Upper lobe of left lung (tissue), 6 donors: ENCODE data around the gene MAP3K10. TPM values are rescaled to one million over a fixed set of nuclear protein-coding genes. Genes with fewer than 3 reads are reported as not detected.

Experiments used
- ATAC-seq, 2 donors: fragments of 200-7000 bp; cut with Tn5 transposase; one replicate each; pipeline ENCODE4 v1.9.1; 2022; ENCODE audit warnings: mild to moderate bottlenecking in 2 of 2, moderate library complexity in 2 of 2; ENCODE audit not compliant: low FRiP score in 2 of 2
- DNase-seq, 2 donors: peaks; one replicate each; pipeline ENCODE4 v3.0.0-alpha.2; 2019 to 2020
- H3K27ac ChIP-seq, 4 donors: fragments of 200-600 bp; sonication (generic); one replicate each; pipeline ENCODE4 v1.5.1; 2016 to 2019
- H3K27me3 ChIP-seq, 4 donors: fragments of 200-600 bp; sonication (generic); one replicate each; pipeline ENCODE4 v1.5.1; 2017 to 2019
- H3K36me3 ChIP-seq, 4 donors: fragments of 200-600 bp; sonication (generic); one replicate each; pipeline ENCODE4 v1.5.1; 2016 to 2019
- H3K4me1 ChIP-seq, 4 donors: fragments of 200-600 bp; sonication (generic); one replicate each; pipeline ENCODE4 v1.5.1; 2018 to 2019
- H3K4me3 ChIP-seq, 4 donors: fragments of 200-600 bp; sonication (generic); one replicate each; pipeline ENCODE4 v1.5.1; 2017 to 2019; ENCODE audit warnings: mild to moderate bottlenecking in 2 of 4, moderate library complexity in 1 of 4
- H3K9me3 ChIP-seq, 4 donors: fragments of 200-600 bp; sonication (generic); one replicate each; pipeline ENCODE4 v1.5.1; 2018 to 2019
- CTCF ChIP-seq, 6 experiments: fragments of 450-650 bp in 4 of 6; fragments of 200-600 bp in 2 of 6; sonication (generic) in 2 of 6; IDR thresholded peaks; one replicate each; pipeline ENCODE4 v1.5.1; 2016 to 2019; ENCODE audit warnings: antibody characterized with exemption in 6 of 6
- EP300 ChIP-seq, 4 donors: sonication (generic); formaldehyde crosslinking; IDR thresholded peaks; one replicate each; pipeline ENCODE4 v1.5.1; 2017; ENCODE audit warnings: antibody characterized with exemption in 4 of 4, control low read depth in 2 of 4
- POLR2A ChIP-seq, 4 donors: fragments of 450-650 bp; IDR thresholded peaks; one replicate each; pipeline ENCODE4 v1.5.1; 2016 to 2017; ENCODE audit warnings: antibody characterized with exemption in 4 of 4, mild to moderate bottlenecking in 2 of 4
- POLR2AphosphoS5 ChIP-seq, 2 donors: sonication (generic); formaldehyde crosslinking; IDR thresholded peaks; one replicate each; pipeline ENCODE4 v1.5.1; 2017; ENCODE audit warnings: antibody characterized with exemption in 2 of 2
- WGBS, 2 donors: methylation state at CpG; one replicate each; pipeline ENCODE4 v1.1.5; 2017 to 2018; 5-methylcytosine and 5-hydroxymethylcytosine counted together
- total RNA-seq, 6 donors: library from RNA; depleted of rRNA in 4 of 6; stranded (reverse); fragments of >200 nt in 4 of 6; gene quantifications; one replicate each; pipeline versions ENCODE4 v1.1.0 to v1.2.1, GENCODE V29; 2016 to 2021
- donor health status: DM: no; HTN: no; CAD: no; lungs with moderate emphysema.
- donor health status: DM: no; HTN: yes; CAD: no; lungs with severe emphysema.

Gene MAP3K10
- total RNA-seq, 6 donors from 2014 or later = 9.0 to 56.6 (median 18.4) TPM

DNA sequence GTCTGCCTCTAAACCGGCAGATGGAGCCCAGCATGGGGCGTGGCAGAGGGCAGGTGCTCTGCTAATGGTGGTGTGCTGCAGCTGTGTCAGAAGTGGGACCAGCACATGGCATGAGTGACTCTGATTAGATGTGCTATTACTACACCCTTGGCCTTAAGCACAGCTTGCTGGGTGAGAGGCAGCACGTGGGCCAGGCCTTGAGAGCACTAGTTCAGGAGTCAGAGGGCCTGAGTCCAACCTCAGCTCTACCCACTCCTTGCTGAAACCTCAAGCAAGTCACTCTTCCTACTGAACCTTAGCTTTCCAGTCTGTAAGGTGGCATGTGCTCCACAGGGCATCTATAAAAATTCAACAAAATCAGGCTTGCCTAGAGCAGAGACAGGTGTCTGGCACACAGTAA, 71.2 kb downstream of the MAP3K10 start:
- H3K4me3 ChIP-seq = no peak overlapping the region
- ATAC-seq = no peak
- TF ChIP-seq POLR2A (IDR thresholded peaks at IDR 0.05) = no peak
- no peak for TF ChIP-seq POLR2AphosphoS5 (IDR thresholded peaks at IDR 0.05)
- TF ChIP-seq CTCF (IDR thresholded peaks at IDR 0.05) = no peak
- no peak for TF ChIP-seq EP300 (IDR thresholded peaks at IDR 0.05)
- H3K27me3 ChIP-seq = no peaks in the 10 kb centered on the region
- no peaks in the 10 kb centered on the region for H3K9me3 ChIP-seq
- H3K36me3 ChIP-seq = peaks cover 7 to 29% (median 19%) of the 10 kb centered on the region in 4 donors
- 96 to 100% methylated on average over 2 to 3 of the region's 3 CpGs for WGBS, 2 donors
- peaks cover 8 to 26% (median 13%) of the 10 kb centered on the region in 4 donors for H3K4me1 ChIP-seq
- H3K27ac ChIP-seq = no peak overlapping the region
- no peak for DNase-seq

- Histone ChIP-seq H3K4me1 (peaks cover 10 to 26% (median 16%) of the 10 kb centered on the region in 4 donors), H3K9me3 (no peaks in the 10 kb centered on the region), H3K4me3 (no peak overlapping the region), H3K36me3 (peaks cover 7 to 35% (median 19%) of the 10 kb centered on the region in 4 donors), H3K27me3 (no peaks in the 10 kb centered on the region), H3K27ac (no peak overlapping the region)
- ATAC-seq (no peak), DNase-seq (no peak)
- TF ChIP-seq POLR2AphosphoS5 (IDR thresholded peaks at IDR 0.05) (no peak), CTCF (IDR thresholded peaks at IDR 0.05) (no peak), EP300 (IDR thresholded peaks at IDR 0.05) (no peak), POLR2A (IDR thresholded peaks at IDR 0.05) (no peak)
- WGBS, 2 donors = 92 to 95% methylated on average over 13 to 21 of the region's 24 CpGs
Measured at GRCh38 chr19:40263440-40264313, 72.5 kb downstream of the MAP3K10 start.

- Histone ChIP-seq H3K36me3 (peaks cover 7 to 36% (median 19%) of the 10 kb centered on the region in 4 donors), H3K4me3 (no peak overlapping the region), H3K27ac (no peak overlapping the region), H3K27me3 (no peaks in the 10 kb centered on the region), H3K4me1 (peaks cover 10 to 26% (median 16%) of the 10 kb centered on the region in 4 donors), H3K9me3 (no peaks in the 10 kb centered on the region)
- TF ChIP-seq POLR2AphosphoS5 (IDR thresholded peaks at IDR 0.05) = peak in 1 of 2 donors; percentile 16
- no peak for TF ChIP-seq CTCF (IDR thresholded peaks at IDR 0.05)
- ATAC-seq = no peak
- no peak for DNase-seq
- WGBS, 2 donors = 81 to 86% methylated on average over 19 of the region's 19 CpGs
Measured at GRCh38 chr19:40264314-40265054, 73.3 kb downstream of the MAP3K10 start.

Other genes starting within 250 kb of the MAP3K10 start
- gene PSMC4, start 220.3 kb upstream of the MAP3K10 start, total RNA-seq = 10 to 100 TPM; 41.1 to 85.7 (median 59.9) TPM
- gene ZNF546, start 194.4 kb upstream of the MAP3K10 start, total RNA-seq = 1 to 10 TPM; 2.1 to 6.4 (median 5.0) TPM
- gene ZNF780B, start 135.2 kb upstream of the MAP3K10 start, total RNA-seq = 10 to 100 TPM in 5 of 6 donors, 1 to 10 TPM in 1; 9.4 to 50.3 (median 20.9) TPM
- gene ZNF780A, start 100.5 kb upstream of the MAP3K10 start, total RNA-seq = 10 to 100 TPM in 5 of 6 donors, 1 to 10 TPM in 1; 7.4 to 17.1 (median 13.6) TPM
- gene TTC9B, start 27.0 kb downstream of the MAP3K10 start, total RNA-seq = not detected
- under 1 TPM in 3 of 6 donors, not detected in 3; 0.31 to 1.00 (median 0.79) TPM for gene CCNP, start 35.3 kb downstream of the MAP3K10 start, total RNA-seq
- gene AKT2, start 93.9 kb downstream of the MAP3K10 start, total RNA-seq = 100 to 1,000 TPM in 4 of 6 donors, 10 to 100 TPM in 2; 59.7 to 164 (median 105) TPM
- gene C19orf47, start 157.0 kb downstream of the MAP3K10 start, total RNA-seq = 10 to 100 TPM; 12.6 to 59.7 (median 16.4) TPM
- gene PLD3, start 157.3 kb downstream of the MAP3K10 start, total RNA-seq = 100 to 1,000 TPM; 257 to 710 (median 470) TPM
- 1 to 10 TPM in 1 of 6 donors, under 1 TPM in 4, not detected in 1; 0.17 to 1.0 (median 0.46) TPM for gene HIPK4, start 198.8 kb downstream of the MAP3K10 start, total RNA-seq
- gene PRX, start 222.0 kb downstream of the MAP3K10 start, total RNA-seq = 100 to 1,000 TPM in 1 of 6 donors, 10 to 100 TPM in 5; 30.1 to 146 (median 51.5) TPM
- 10 to 100 TPM in 4 of 6 donors, 1 to 10 TPM in 2; 2.1 to 37.5 (median 18.4) TPM for gene SERTAD1, start 234.6 kb downstream of the MAP3K10 start, total RNA-seq